VCaP (cell line): ENCODE measurements around the gene HIRIP3.

Source experiments
- H3K27ac ChIP-seq: fragments of 450-650 bp; 2 replicates; pipeline ENCODE4 v1.5.1; 2017
- CTCF ChIP-seq: fragments of 450-650 bp; conservative IDR thresholded peaks from 2 replicates; pipeline ENCODE4 v1.5.1; 2017; ENCODE audit warnings: mild to moderate bottlenecking, moderate library complexity

Gene HIRIP3

DNA sequence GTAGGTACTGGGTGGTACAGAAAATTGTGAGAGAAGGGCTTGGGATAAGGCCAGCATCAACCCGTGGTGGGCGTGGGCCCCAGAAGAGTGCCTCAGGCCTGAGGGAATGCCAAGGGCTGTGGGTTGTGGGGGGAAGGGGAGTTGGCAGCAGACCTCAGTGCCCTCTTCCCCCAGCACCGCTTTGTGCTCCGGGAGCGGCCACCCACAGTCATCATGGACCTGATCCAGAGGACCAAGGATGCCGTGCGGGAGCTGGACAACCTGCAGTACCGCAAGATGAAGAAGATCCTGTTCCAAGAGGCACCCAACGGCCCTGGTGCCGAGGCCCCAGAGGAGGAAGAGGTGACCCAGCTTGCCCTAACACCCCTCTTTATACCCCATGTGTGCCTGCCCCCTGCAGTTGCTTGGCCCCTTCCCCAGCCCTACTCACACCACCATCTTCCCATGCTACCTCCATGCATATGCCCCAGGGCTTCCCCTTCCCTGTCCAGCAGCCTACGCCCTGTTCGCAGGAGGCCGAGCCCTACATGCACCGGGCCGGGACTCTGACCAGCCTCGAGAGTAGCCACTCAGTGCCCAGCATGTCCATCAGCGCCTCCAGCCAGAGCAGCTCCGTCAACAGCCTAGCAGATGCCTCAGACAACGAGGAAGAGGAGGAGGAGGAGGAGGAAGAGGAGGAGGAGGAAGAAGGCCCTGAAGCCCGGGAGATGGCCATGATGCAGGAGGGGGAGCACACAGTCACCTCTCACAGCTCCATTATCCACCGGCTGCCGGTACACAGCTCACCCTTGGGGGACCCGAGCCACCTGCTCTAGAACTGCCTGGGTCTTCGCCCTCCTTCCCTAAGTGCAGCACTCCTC is 12.6 kb downstream of the HIRIP3 start:
- H3K27ac ChIP-seq, result no peak overlapping the region
- TF ChIP-seq CTCF, result no peak

DNA sequence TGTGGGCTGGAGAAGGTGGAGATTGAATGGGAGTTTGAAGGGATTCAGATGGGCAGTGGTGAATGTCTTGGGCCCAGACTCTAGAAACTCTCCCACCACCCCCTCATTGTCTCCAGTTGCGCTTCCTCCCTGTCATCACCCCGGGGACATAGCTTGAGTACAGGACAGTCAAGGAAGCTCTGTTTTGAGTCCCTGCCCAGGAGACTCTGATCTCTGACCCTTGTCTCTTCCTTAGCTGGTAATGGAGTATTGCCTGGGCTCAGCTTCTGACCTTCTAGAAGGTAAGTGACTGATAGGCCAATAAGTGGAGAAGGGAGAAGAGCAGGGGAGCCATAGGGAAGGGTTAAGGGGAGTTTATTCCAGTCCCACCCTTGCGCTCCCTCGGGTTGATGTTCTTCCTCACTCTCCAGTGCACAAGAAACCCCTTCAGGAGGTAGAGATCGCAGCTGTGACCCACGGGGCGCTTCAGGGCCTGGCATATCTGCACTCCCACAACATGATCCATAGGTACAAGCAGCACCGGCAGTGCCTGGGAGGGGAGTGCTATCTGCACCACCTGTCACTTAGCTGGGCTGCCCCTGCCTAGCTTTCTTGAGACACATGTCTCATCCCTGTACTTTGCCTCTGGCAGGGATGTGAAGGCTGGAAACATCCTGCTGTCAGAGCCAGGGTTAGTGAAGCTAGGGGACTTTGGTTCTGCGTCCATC is 16.7 kb downstream of the HIRIP3 start:
- no peak for TF ChIP-seq CTCF
- H3K27ac ChIP-seq, result no peak overlapping the region

DNA sequence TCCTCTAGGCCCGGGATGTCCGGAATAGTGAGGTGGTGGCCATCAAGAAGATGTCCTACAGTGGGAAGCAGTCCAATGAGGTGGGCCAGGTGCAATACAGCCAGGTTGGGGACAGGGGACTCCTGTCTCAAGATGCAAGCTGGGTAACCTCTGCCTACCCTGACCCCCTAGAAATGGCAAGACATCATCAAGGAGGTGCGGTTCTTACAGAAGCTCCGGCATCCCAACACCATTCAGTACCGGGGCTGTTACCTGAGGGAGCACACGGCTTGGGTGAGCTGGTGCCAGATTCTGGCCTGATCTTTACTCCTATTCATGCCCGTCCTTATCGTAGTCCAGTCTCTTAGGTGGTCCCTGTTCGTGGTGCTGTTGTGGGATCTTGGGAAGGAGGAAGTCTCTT is 17.3 kb downstream of the HIRIP3 start:
- no peak overlapping the region for H3K27ac ChIP-seq
- TF ChIP-seq CTCF, result no peak

- no peak overlapping the region for H3K27ac ChIP-seq
- no peak for TF ChIP-seq CTCF
Measured at GRCh38 chr16:29977063-29977825, 18.2 kb downstream of the HIRIP3 start.

- peak overlapping the region; percentile 76; the same call in 1 of the 2 replicates for H3K27ac ChIP-seq
- TF ChIP-seq CTCF, result no peak
Measured at GRCh38 chr16:29975811-29976511, 19.5 kb downstream of the HIRIP3 start.

DNA sequence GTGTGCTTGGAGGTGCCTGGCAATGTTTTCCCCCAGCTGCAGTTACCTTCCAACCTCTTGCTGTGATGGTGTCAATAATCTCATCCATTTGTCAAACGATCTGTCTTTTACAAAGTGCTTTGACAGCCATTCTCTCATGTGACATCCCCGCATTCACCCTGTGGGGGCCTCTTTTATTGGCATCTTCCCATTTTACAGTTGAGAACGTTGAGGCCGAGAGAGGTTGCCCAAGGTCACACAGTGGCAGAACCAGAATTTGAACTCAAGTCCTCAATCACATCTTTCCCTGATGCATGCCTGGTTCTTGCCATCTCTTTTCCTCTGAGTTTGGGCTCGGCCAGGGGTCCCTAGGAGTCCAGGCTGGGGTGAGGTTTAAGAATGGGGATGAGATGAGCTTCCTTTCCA is 20.3 kb downstream of the HIRIP3 start:
- no peak for TF ChIP-seq CTCF
- H3K27ac ChIP-seq, result peak overlapping the region; percentile 76; the same call in 1 of the 2 replicates
